Liver (tissue), 9 donors: ENCODE results near the gene CLPTM1L. TPM values are rescaled to one million over a fixed set of nuclear protein-coding genes. Genes with fewer than 3 reads are reported as not detected.

ENCODE experiments used
- DNase-seq: peaks from one replicate; pipeline ENCODE4 v3.0.0-alpha.2; 2017; ENCODE audit warnings: low spot score
- H3K27ac ChIP-seq, 2 donors: one replicate each; pipeline ENCODE4 v1.7.0; 2013; ENCODE audit warnings: inconsistent platforms in 2 of 2, low read length in 2 of 2, control low read depth in 1 of 2, low read depth in 1 of 2, mild to moderate bottlenecking in 1 of 2
- H3K27me3 ChIP-seq, 4 donors: one replicate each; pipeline versions ENCODE4 v1.6.1 to v1.7.0; 2013; ENCODE audit warnings: low read length in 3 of 4, inconsistent platforms in 1 of 4, mild to moderate bottlenecking in 1 of 4, moderate library complexity in 1 of 4; ENCODE audit not compliant: control insufficient read depth in 4 of 4, insufficient read depth in 4 of 4
- H3K36me3 ChIP-seq, 4 donors: one replicate each; pipeline versions ENCODE4 v1.6.1 to v1.7.0; 2013; ENCODE audit warnings: low read length in 3 of 4, mild to moderate bottlenecking in 3 of 4, low read depth in 1 of 4, moderate library complexity in 1 of 4; ENCODE audit not compliant: control insufficient read depth in 4 of 4, insufficient read depth in 3 of 4
- H3K4me1 ChIP-seq, 4 donors: one replicate each; pipeline versions ENCODE4 v1.6.1 to v1.7.0; 2013; ENCODE audit warnings: low read length in 3 of 4, mild to moderate bottlenecking in 3 of 4, moderate library complexity in 1 of 4; ENCODE audit not compliant: control insufficient read depth in 4 of 4, insufficient read depth in 4 of 4
- H3K4me3 ChIP-seq, 3 donors: one replicate each; pipeline versions ENCODE4 v1.6.1 to v1.7.0; 2013; ENCODE audit warnings: low read length in 3 of 3, control low read depth in 1 of 3, low read depth in 1 of 3, mild to moderate bottlenecking in 1 of 3
- H3K9ac ChIP-seq, 2 donors: one replicate each; pipeline ENCODE4 v1.7.0; 2013; ENCODE audit warnings: low read length in 2 of 2, mild to moderate bottlenecking in 2 of 2, moderate library complexity in 2 of 2, control low read depth in 1 of 2, low read depth in 1 of 2
- H3K9me3 ChIP-seq, 4 donors: one replicate each; pipeline versions ENCODE4 v1.6.1 to v1.7.0; 2013; ENCODE audit warnings: low read length in 3 of 4; ENCODE audit not compliant: control insufficient read depth in 4 of 4
- EGR1 ChIP-seq, 2 donors: IDR thresholded peaks; 2 replicates each; pipeline ENCODE4 v1.6.1; 2016 to 2018; ENCODE audit warnings: antibody characterized with exemption in 2 of 2, low read depth in 2 of 2
- FOXA1 ChIP-seq: IDR thresholded peaks from 2 replicates; pipeline ENCODE4 v1.6.1; 2016; ENCODE audit warnings: antibody characterized with exemption
- FOXA2 ChIP-seq: IDR thresholded peaks from 2 replicates; pipeline ENCODE4 v1.6.1; 2016; ENCODE audit warnings: antibody characterized with exemption
- GABPA ChIP-seq, 2 donors: IDR thresholded peaks in 1 of 2; conservative IDR thresholded peaks in 1 of 2; 2 replicates each; pipeline ENCODE4 v1.6.1; 2016; ENCODE audit warnings: antibody characterized with exemption in 2 of 2, mild to moderate bottlenecking in 1 of 2, moderate library complexity in 1 of 2
- HNF4A ChIP-seq, 2 donors: conservative IDR thresholded peaks; 2 replicates each; pipeline ENCODE4 v1.6.1; 2016; ENCODE audit warnings: antibody characterized with exemption in 2 of 2, mild to moderate bottlenecking in 2 of 2
- HNF4G ChIP-seq: IDR thresholded peaks from 2 replicates; pipeline ENCODE4 v1.6.1; 2016; ENCODE audit warnings: antibody characterized with exemption
- JUND ChIP-seq, 2 donors: IDR thresholded peaks; 2 replicates each; pipeline ENCODE4 v1.6.1; 2016; ENCODE audit warnings: antibody characterized with exemption in 2 of 2
- NR2F2 ChIP-seq: IDR thresholded peaks from 2 replicates; pipeline ENCODE4 v1.6.1; 2016; ENCODE audit warnings: antibody characterized with exemption
- RAD21 ChIP-seq, 2 donors: IDR thresholded peaks; 2 replicates each; pipeline ENCODE4 v1.6.1; 2016; ENCODE audit warnings: antibody characterized with exemption in 2 of 2, mild to moderate bottlenecking in 2 of 2
- RXRA ChIP-seq, 2 donors: IDR thresholded peaks; 2 replicates each; pipeline ENCODE4 v1.6.1; 2017 to 2018; ENCODE audit warnings: antibody characterized with exemption in 2 of 2, mild to moderate bottlenecking in 1 of 2
- SP1 ChIP-seq: IDR thresholded peaks from 2 replicates; pipeline ENCODE4 v1.6.1; 2018; ENCODE audit warnings: antibody characterized with exemption, mild to moderate bottlenecking
- TAF1 ChIP-seq: conservative IDR thresholded peaks from 2 replicates; pipeline ENCODE4 v1.6.1; 2016; ENCODE audit warnings: antibody characterized with exemption, mild to moderate bottlenecking
- YY1 ChIP-seq: IDR thresholded peaks from 2 replicates; pipeline ENCODE4 v1.6.1; 2016; ENCODE audit warnings: antibody characterized with exemption, mild to moderate bottlenecking
- WGBS: extraction: QIAGEN DNeasy Blood & Tissue Kit; methylation state at CpG from one replicate; pipeline ENCODE4 v1.1.7; 2013; 5-methylcytosine and 5-hydroxymethylcytosine counted together
- polyA plus RNA-seq, 2 donors: library from polyadenylated mRNA; stranded (reverse) in 1 of 2; unstranded in 1 of 2; fragments of 200-250 nt in 1 of 2; fragments of >200 nt in 1 of 2; fragmentation: Nextera tagmentation in 1 of 2; extraction: Ambion mirVana in 1 of 2; gene quantifications; one replicate each; pipeline versions ENCODE4 v1.2.1 to v1.2.3, GENCODE V29; 2013 to 2015
- total RNA-seq, 2 donors: library from RNA; depleted of rRNA; stranded (reverse); fragments of >200 nt; gene quantifications; one replicate each; pipeline ENCODE4 v1.2.3, GENCODE V29; 2014
- TF ChIP-seq, protein P1 (sequence below): fragments of 150-350 bp; IDR thresholded peaks from 2 replicates; pipeline ENCODE4 v1.5.1; 2017; ENCODE audit warnings: improper control_type of control experiment, low read depth, low read length; ENCODE audit not compliant: missing input control
- TF ChIP-seq, protein P2 (sequence below): IDR thresholded peaks from 2 replicates; pipeline ENCODE4 v1.6.1; 2016; ENCODE audit warnings: antibody characterized with exemption
- TF ChIP-seq, protein P3 (sequence below): IDR thresholded peaks from 2 replicates; pipeline ENCODE4 v1.6.1; 2016; ENCODE audit warnings: antibody characterized with exemption, mild to moderate bottlenecking
- TF ChIP-seq, protein P4 (sequence below): IDR thresholded peaks from 2 replicates; pipeline ENCODE4 v1.6.1; 2016; ENCODE audit warnings: antibody characterized with exemption
- TF ChIP-seq, protein P5 (sequence below): IDR thresholded peaks from 2 replicates; pipeline ENCODE4 v1.6.1; 2016; ENCODE audit warnings: antibody characterized with exemption
- donor health status: healthy.
- donor health status: healthy.
- donor health status: healthy.
- donor health status: healthy.
- donor health status: healthy.

Gene CLPTM1L
- total and polyA plus RNA-seq, 4 donors = 69.2 to 255 (median 146) TPM

DNA sequence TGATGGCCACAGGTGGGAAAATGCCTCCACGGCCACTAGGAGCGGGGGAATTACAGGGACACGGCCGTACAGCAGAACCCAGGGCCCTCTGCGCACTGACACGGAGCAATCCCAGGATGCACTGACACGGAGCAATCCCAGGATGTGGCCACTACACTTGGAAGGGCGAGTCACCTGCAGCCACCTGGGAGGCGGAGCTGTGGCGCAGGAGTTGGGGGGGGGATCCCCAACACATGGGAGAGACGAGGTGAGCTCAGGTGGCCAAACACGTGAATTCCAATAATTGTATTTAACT is 6.8 kb downstream of the CLPTM1L start:
- 78% methylated on average over 12 of the region's 12 CpGs for WGBS
- no peak for TF ChIP-seq SP1
- no peak for TF ChIP-seq YY1
- TF ChIP-seq, protein P1, sequence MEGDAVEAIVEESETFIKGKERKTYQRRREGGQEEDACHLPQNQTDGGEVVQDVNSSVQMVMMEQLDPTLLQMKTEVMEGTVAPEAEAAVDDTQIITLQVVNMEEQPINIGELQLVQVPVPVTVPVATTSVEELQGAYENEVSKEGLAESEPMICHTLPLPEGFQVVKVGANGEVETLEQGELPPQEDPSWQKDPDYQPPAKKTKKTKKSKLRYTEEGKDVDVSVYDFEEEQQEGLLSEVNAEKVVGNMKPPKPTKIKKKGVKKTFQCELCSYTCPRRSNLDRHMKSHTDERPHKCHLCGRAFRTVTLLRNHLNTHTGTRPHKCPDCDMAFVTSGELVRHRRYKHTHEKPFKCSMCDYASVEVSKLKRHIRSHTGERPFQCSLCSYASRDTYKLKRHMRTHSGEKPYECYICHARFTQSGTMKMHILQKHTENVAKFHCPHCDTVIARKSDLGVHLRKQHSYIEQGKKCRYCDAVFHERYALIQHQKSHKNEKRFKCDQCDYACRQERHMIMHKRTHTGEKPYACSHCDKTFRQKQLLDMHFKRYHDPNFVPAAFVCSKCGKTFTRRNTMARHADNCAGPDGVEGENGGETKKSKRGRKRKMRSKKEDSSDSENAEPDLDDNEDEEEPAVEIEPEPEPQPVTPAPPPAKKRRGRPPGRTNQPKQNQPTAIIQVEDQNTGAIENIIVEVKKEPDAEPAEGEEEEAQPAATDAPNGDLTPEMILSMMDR = no peak
- no peak for TF ChIP-seq TAF1
- TF ChIP-seq, protein P2, sequence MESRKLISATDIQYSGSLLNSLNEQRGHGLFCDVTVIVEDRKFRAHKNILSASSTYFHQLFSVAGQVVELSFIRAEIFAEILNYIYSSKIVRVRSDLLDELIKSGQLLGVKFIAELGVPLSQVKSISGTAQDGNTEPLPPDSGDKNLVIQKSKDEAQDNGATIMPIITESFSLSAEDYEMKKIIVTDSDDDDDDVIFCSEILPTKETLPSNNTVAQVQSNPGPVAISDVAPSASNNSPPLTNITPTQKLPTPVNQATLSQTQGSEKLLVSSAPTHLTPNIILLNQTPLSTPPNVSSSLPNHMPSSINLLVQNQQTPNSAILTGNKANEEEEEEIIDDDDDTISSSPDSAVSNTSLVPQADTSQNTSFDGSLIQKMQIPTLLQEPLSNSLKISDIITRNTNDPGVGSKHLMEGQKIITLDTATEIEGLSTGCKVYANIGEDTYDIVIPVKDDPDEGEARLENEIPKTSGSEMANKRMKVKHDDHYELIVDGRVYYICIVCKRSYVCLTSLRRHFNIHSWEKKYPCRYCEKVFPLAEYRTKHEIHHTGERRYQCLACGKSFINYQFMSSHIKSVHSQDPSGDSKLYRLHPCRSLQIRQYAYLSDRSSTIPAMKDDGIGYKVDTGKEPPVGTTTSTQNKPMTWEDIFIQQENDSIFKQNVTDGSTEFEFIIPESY = no peak
- no peak for TF ChIP-seq FOXA1
- no peak for TF ChIP-seq NR2F2
- TF ChIP-seq RXRA (IDR thresholded peaks at IDR 0.05) = no peak
- TF ChIP-seq, protein P3, sequence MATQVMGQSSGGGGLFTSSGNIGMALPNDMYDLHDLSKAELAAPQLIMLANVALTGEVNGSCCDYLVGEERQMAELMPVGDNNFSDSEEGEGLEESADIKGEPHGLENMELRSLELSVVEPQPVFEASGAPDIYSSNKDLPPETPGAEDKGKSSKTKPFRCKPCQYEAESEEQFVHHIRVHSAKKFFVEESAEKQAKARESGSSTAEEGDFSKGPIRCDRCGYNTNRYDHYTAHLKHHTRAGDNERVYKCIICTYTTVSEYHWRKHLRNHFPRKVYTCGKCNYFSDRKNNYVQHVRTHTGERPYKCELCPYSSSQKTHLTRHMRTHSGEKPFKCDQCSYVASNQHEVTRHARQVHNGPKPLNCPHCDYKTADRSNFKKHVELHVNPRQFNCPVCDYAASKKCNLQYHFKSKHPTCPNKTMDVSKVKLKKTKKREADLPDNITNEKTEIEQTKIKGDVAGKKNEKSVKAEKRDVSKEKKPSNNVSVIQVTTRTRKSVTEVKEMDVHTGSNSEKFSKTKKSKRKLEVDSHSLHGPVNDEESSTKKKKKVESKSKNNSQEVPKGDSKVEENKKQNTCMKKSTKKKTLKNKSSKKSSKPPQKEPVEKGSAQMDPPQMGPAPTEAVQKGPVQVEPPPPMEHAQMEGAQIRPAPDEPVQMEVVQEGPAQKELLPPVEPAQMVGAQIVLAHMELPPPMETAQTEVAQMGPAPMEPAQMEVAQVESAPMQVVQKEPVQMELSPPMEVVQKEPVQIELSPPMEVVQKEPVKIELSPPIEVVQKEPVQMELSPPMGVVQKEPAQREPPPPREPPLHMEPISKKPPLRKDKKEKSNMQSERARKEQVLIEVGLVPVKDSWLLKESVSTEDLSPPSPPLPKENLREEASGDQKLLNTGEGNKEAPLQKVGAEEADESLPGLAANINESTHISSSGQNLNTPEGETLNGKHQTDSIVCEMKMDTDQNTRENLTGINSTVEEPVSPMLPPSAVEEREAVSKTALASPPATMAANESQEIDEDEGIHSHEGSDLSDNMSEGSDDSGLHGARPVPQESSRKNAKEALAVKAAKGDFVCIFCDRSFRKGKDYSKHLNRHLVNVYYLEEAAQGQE = no peak
- TF ChIP-seq HNF4G = no peak
- no peak for TF ChIP-seq HNF4A (conservative IDR thresholded peaks at IDR 0.05)
- no peak for TF ChIP-seq RAD21 (IDR thresholded peaks at IDR 0.05)
- TF ChIP-seq, protein P4, sequence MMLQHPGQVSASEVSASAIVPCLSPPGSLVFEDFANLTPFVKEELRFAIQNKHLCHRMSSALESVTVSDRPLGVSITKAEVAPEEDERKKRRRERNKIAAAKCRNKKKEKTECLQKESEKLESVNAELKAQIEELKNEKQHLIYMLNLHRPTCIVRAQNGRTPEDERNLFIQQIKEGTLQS = no peak
- TF ChIP-seq GABPA (IDR thresholded peaks at IDR 0.05 in 1 of 2, conservative IDR thresholded peaks at IDR 0.05 in 1 of 2) = no peak
- TF ChIP-seq JUND (IDR thresholded peaks at IDR 0.05) = no peak
- TF ChIP-seq EGR1 (IDR thresholded peaks at IDR 0.05; ENCODE audit: low read depth in 2 of 2) = no peak
- TF ChIP-seq FOXA2 = no peak
- TF ChIP-seq, protein P5, sequence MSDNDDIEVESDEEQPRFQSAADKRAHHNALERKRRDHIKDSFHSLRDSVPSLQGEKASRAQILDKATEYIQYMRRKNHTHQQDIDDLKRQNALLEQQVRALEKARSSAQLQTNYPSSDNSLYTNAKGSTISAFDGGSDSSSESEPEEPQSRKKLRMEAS = no peak
- H3K27ac ChIP-seq = no peak overlapping the region
- no peaks in the 10 kb centered on the region for H3K27me3 ChIP-seq
- H3K9ac ChIP-seq = no peak overlapping the region
- H3K4me3 ChIP-seq = peak overlapping the region in 1 of 3 donors; percentile 24
- peaks cover 24 to 53% (median 35%) of the 10 kb centered on the region in 4 donors for H3K36me3 ChIP-seq
- peaks cover 17 to 61% (median 50%) of the 10 kb centered on the region in 4 donors for H3K4me1 ChIP-seq
- H3K9me3 ChIP-seq = no peaks in the 10 kb centered on the region
- DNase-seq = no peak
